A172 (cell line): Measurements from ENCODE around the gene EML2. TPM values are rescaled to one million over a fixed set of nuclear protein-coding genes. Genes with fewer than 3 reads are reported as not detected.
"Not testable (repeated sequence)": the region's sequence is repeated elsewhere in the genome, so short reads cannot be mapped to it uniquely, and the experiment has no call there.

Experiments
- DNase-seq: peaks from one replicate; pipeline ENCODE4 v3.0.0-alpha.2; 2015; ENCODE audit warnings: low spot score
- total RNA-seq: library from RNA; depleted of rRNA; stranded (reverse); fragments of >200 nt; shearing (Covaris generic); gene quantifications from 2 replicates; pipeline ENCODE4 v1.2.3, GENCODE V29; 2014; rRNA removed

The EML2 gene, protein sequence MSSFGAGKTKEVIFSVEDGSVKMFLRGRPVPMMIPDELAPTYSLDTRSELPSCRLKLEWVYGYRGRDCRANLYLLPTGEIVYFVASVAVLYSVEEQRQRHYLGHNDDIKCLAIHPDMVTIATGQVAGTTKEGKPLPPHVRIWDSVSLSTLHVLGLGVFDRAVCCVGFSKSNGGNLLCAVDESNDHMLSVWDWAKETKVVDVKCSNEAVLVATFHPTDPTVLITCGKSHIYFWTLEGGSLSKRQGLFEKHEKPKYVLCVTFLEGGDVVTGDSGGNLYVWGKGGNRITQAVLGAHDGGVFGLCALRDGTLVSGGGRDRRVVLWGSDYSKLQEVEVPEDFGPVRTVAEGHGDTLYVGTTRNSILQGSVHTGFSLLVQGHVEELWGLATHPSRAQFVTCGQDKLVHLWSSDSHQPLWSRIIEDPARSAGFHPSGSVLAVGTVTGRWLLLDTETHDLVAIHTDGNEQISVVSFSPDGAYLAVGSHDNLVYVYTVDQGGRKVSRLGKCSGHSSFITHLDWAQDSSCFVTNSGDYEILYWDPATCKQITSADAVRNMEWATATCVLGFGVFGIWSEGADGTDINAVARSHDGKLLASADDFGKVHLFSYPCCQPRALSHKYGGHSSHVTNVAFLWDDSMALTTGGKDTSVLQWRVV
- 4.2 and 4.4 TPM in 2 replicates for total RNA-seq

DNA sequence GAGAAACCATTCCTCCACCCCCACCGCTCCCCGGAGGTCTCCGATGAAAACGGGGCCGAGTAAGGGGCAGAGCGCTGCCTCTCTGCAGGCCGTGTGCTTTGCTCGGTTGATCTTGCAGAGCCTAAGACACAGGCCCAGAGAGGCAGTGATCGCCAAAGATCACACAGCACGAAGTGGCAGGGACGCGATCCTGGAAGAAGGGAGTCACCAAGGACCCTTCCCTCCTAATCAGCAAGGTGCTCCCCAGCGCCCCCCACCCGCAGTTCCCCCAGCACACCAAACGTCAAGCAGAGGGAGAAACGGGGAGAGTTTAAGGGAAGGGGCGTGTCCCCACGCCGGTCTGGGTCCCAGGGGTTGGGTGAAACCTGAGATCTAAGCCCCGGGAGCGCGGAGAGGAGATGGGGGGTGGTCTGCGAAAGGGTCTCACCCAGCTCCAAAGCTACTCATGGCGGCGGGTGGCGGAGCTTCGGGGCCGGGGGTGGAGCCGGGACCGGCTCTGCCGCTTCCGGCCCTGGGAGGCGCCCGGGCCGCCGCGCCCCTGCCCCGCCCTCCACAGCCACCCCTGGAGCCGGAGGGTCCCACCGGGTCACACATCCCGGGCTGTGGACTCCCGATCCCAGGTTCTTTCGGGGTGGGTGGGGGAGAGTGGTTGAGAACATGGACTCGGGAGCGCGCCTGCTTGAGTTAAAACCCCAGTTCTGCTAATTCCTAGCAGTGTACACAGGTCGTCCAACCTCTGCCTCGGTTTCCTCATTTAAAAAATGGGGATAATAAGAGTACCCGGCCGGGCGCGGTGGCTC, at the start of gene EML2:
Gene EML2, minus strand, starts transcription at position 468 of the 800 bp plus-strand sequence. Its CDS starts 21 bp downstream, at position 447.
- no peak for DNase-seq

DNA sequence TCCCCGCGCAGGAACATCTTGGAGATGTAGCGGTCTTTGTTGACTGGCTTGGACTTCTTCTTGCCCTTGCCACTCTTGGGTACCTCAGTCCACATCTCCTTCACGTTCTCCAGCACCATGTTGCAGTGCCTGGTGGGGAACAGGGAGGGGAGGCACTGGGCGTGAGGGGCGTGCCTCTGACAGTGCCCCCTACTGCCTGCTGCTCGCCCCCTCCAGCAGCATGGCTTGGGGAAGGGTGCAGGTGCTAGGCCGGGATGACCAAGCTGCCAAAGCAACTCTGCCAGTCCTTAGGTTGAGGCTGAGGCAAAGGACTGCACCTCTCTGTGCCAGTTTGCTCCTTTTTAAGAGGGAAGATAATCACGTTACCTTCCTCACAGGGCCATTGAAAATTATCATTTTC, 48.4 kb upstream of the EML2 start:
- DNase-seq: no peak

DNA sequence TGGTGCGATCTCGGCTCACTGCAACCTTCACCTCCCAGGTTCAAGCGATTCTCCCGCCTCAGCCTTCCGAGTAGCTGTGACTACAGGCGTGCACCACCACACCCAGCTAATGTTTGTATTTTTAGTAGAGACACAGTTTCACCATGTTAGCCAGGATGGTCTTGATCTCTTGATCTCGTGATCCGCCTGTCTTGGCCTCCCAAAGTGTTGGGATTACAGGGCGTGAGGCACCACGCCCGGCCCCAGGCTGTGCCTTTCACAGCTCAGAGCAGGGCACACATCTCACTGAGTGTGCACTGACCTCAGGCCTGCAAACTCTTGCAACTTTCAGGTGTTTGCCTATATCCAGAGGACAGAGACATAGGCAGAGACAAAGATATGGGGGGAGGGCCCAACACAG, 45.8 kb upstream of the EML2 start:
- DNase-seq: not testable (repeated sequence)

DNA sequence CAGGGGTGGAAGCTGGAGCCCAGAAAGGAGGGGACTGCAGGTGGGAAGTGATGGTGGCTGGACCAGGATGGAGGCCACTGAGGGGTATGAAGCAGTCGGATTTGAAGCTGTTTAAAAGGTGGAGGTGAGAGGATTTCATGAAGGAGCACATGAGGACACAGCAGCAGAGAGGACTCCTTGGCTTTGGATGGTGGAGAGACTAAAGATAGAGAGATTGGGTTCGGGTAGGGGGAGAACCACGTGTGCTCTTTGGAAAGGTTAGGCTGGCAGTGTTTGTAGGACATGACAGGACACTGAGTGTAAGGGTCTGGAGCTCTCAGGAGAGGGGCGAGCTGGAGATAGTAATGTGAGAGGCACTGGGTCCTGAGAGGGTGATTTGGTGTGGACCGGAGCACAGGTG, 43.7 kb upstream of the EML2 start:
- no peak for DNase-seq

DNA sequence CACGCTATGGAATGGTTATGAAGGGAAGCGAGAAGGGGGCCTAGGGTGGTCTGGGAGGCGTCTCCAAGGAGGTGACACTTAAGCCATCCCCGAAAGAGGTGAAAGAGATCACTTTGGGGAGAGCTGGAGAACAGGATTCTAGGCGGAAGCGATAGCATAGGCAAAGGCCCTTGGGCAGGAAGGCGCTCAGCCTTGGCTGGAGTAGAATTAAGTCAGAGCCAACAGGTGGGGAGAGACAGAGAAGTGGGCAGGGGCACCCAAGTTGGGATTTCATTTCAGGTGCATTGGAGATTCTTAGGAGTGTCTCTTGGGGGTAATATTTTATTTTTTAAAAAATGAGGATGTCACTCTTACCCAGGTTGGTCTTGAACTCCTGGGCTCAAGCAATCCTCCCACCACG, 42.9 kb upstream of the EML2 start:
- no peak for DNase-seq

DNA sequence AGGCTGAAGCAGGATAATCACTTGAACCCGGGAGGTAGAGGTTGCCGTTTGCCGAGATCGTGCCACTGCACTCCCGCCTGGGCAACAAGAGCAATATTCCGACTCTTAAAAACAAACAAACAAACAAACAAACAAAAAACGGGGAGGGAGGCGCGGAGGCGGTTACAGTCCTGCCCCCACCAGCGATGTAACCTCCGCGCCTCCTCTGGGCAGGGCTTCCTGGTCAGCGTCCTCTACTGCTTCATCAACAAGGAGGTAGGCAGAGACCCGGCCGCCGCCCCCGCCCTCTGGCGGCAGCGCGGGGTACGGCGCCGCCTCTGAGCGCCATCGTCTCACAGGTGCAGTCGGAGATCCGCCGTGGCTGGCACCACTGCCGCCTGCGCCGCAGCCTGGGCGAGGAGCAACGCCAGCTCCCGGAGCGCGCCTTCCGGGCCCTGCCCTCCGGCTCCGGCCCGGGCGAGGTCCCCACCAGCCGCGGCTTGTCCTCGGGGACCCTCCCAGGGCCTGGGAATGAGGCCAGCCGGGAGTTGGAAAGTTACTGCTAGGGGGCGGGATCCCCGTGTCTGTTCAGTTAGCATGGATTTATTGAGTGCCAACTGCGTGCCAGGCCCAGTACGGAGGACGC, 42.3 kb upstream of the EML2 start:
- DNase-seq: peak; percentile 70

DNA sequence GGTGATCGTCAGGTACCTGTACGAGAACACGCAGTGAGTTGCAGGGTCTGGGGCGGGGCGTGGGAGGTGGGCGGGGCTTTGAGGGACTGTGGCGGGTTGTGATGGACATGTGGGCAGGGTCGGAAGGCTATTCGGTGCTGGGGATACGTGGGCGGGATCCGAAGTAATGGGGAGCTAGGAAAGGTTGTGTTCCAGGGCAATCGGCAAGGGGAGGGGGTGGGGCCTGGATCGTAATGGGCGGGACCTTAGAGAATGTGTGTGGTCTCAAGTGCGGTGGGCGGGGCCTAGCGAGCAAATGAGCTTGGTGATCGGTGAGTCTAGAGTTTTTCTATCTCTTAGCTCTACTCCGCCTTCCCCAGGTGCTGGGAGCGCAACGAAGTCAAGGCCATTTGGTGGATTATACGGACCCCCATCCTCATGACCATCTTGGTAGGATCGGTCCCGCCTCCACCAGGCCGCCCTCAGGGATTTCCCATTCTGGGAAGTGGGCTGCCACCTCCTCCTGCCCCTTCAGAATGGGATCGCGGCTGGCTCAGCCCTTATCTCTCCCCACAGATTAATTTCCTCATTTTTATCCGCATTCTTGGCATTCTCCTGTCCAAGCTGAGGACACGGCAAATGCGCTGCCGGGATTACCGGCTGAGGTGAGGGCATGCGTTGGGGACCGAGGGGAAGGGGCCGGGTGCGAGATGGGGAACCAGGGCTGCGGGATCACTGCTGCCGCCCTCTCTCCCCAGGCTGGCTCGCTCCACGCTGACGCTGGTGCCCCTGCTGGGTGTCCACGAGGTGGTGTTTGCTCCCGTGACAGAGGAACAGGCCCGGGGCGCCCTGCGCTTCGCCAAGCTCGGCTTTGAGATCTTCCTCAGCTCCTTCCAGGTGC, 38.4 kb upstream of the EML2 start:
- DNase-seq: peak; percentile 66

DNA sequence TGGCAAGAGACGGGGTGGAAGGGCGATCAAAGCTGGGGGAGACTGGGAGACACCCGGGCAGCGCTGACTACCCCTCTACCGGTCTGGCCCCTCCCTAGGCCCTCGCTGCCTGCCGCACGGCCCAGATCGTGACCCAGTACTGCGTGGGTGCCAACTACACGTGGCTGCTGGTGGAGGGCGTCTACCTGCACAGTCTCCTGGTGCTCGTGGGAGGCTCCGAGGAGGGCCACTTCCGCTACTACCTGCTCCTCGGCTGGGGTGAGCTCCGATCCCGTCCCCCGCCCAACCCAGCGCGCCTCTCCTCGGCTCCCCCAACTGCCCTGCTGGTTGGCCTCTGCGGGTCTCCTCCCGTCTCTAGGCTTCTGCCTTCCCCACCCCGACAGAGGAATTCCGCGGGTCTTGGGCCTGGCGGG, 37.7 kb upstream of the EML2 start:
- no peak for DNase-seq

DNA sequence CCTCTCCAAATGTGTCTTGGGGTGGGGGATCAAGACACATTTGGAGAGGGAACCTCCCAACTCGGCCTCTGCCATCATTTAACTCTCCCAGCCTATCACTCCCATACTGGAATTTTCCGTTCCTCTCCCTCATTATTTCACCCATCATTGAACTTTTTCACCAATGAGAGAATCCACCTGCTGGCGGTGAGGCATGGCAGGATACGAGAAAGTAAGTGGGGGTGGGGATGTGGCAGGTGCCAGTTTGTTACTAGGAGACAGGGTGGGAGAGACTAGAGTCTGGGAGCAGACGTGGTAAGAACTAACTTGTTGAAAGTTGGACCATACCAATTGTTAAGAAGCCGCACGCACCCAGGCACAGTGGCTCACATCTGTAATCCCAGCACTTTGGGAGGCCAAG, 35.7 kb upstream of the EML2 start:
- no peak for DNase-seq

DNA sequence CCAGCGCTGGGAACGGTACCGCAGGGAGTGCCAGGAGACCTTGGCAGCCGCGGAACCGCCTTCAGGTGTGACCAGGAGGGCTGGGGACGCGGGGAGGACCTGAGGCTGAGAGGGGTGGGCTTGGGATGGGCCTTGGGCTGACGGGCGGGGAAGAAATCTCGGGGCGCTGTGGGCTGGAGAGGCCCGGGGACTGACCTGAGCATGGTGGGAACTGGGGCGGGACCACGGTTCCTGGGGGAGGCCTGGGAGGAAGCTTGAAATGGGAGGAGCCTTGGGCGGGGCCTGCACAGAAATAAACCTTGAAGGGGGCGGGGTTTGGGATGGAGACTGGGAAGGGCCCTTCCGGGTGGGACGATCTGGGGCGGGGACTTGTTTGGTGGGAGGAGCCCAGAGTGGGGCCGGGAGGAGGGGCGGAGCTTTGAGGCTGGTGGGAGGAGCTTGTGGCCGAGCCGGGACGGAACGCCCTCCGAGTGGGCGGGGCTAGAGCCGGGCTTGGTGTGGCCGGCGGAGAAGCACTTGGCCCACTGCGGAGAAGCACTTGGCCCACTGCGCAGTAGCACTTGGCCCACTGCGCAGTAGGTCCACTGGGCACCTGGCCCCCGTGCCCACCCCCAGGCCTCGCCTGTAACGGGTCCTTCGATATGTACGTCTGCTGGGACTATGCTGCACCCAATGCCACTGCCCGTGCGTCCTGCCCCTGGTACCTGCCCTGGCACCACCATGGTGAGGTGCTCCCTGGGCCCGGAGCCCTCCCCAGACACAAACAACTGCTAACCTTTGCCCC, 31.7 kb upstream of the EML2 start:
- DNase-seq: peak; percentile 18

DNA sequence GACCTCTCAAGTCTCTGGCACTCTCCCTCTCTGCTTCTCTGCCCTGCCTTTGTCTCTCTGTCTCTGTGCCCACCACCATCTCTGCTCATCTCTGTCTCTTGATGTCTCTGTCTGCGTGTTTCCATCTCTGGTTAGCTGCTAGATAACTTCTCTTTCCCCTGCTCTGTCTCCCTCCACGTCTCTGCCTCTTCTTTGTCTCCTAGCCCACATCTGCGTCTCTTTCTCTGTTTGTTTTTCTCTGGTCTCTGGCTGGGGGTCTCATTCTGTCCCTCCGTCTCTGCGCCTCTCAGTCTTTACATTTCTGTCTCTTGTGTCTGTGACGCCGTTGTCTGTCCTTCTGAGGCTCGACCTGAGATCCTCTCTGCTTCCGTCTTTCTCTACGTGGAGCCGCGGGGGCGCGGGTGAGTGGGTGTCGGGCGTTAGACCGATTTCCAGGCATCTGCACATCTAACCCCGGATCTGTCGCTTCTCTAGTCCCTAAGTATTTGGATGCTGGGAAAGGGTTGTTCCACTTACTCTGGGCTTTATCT, 29.2 kb upstream of the EML2 start:
- no peak for DNase-seq

DNA sequence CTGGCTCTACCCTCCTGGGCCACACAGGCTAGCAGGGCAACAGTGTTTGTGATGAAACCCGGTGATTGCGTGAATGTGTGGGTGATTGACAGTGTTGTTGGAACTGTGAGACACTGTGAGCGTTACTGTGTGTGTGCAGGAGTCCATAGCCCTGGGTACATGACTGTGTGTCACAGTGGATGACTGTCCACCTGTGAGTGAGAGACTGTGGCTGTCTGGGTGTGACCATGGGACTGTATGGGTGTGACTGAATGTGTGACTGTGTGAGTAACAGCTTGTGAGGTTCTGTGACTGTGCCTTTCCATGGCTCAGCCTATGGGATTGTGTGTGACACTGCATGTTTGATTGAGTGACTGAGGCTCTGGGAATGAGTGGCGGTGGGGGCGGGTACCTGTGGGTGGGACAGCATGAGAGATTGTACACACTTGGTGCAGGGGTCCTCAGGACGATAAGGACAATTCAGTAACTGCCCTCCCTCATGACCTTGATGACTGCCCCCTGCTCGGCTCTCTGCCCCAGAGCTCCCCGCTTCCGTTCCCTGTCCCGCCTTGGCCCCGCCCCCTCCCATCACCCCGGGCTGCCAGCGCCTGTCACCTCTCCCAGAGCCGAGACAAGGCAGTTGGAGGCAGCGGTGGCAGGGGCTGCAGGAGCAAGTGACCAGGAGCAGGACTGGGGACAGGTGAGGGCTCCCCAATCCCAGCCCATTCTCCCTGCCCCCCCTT, 28.6 kb upstream of the EML2 start, which contains the start of gene GIPR:
Gene GIPR, plus strand, starts transcription at position 602 of the 722 bp plus-strand sequence. CDS start 1,300 bp downstream, outside the sequence.
- DNase-seq: peak; percentile 52

DNA sequence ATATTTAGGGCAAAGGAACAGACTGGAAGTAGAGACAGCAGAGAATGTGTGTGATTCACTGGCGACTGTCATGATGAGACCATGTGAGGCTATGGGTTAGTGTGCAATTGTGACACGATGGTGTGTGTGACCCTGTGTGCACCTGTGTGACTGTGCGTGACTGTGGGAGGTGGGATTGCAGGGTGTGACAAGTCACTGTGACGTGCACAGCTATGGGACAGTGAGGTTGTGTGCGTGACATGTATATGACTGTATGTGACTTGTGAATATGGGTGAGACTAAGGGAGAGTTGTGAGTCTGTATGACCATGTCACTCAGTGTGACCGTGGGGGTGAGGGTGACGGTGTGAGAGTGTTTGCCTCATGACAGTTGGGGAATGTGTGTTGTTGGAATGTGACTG, 25.4 kb upstream of the EML2 start:
- no peak for DNase-seq

DNA sequence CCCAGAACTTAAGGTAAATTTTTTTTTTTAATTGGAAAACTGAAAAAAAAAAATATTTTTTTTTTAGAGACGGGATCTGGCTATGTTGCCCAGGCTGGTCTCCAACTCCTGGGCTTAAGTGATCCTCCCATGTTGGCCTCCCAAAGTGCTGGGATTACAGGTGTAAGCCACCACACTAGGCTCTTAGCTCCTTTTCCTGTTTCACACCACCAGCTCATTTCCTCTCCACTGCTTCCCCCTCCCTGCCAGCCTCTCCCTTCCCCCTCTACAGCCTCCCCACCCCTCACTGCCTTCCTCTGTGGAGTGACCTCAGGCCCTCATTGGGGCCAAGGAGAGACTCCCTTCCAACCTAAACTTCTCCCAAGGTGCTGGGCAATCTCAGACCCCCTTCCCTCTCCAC, 24.6 kb upstream of the EML2 start:
- no peak for DNase-seq

DNA sequence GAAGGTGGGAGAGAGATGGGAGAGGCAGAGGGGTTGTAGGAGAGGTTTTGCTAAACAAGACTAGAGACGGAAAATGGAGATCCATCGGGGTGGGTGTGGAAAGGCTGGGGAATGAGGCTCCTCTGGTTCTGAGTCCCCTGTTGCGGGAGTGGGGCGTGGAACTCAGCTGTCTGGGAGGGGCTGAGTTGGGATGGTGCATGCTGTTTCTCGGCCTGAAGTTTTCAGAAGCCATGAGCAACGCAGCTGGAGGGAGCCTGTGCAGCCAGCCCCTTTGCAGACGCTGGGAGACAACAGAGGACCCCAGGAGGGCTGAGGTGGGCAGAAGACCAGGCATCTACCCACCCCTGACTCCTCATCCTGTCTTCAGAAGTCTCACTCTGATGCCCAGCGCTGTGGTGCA, 21.4 kb upstream of the EML2 start:
- DNase-seq: no peak

DNA sequence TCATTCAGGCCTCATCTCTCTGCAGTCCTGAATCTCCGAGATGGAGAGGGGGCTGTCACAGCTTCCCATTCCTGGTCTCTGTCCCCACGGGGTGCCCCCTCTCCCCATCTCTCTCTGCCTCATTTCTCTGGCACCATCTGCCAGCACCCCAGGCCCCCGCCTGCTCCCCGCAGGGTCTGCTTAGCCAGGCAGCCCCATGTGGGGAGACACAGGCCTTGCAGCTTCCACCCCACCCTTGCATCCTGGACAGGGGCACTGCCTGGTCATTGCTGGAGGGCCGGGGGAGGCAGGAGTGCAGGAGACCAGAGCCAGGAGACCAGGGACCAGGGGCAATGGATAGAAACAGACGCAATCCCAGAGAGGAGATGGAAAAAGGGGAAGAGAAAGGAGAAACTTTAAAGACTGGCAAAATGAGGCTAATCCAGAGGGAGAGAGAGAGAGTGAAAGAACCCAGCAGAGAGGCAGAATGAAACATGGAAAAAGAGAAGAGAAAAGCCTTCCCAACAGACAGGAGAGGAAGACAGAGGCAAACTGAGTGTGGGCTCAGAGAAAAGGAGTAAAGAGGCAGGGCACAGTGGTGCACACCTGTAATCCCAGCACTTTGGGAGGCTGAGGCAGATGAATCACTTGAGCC, 20.0 kb upstream of the EML2 start:
- DNase-seq: no peak

DNA sequence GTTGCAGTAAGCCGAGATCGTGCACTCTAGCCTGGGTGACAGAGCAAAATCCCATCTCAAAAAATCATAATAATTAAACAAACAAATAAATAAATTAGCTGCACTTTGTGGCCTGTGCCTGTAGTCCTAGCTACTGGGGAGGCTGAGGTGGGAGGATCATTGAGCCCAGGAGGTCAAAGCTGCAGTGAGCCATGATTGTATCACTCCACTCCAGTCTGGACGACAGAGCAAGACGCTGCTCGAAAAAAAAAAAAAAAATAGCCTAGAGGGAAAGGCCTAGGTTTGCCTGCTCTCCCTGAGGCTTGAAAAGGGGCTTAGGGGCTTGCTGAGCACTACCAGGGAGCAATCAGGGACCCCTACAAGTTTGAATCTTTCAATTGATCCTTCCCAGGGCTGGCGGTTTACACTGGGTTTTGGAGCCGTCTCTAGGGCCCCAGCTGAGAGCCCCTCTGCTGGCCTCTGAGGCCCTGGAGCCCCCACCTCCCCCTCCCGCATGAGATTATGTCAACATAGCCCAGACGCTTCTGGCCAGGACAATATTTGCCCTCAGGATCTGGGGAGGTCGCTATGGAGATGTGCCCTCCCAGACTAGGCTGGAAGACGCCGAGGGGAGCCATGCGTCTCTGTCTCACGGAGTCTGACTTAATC, 18.4 kb upstream of the EML2 start:
- DNase-seq: no peak

DNA sequence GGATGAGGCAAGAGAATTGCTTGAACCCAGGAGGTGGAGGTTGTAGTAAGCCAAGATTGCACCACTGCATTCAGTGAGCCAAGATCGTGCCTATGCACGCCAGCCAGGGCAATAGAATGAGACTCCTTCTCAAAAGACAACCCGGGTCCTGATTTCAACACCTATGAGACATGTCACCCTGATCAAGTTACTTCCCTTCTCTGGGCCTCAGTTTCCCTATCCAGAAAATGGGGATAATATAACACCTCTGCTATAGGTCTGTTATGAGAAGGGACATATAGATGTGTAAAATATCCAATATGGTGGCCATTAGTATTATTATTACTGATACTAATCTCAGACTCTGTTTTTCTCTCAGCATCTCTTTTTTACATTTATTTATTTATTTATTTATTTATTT, 15.9 kb upstream of the EML2 start:
- no peak for DNase-seq
